OCI-LY3 (cell line): Measurements from ENCODE around the gene POU3F3.

Experiments
- CTCF ChIP-seq: fragments of 200-600, 300-600 bp; sonication (generic); IDR thresholded peaks from 2 replicates; pipeline ENCODE4 v1.5.1; 2014; ENCODE audit warnings: antibody characterized with exemption, low read length, low read depth
- EZH2phosphoT487 ChIP-seq: fragments of 200-600 bp; shearing (Covaris generic); IDR thresholded peaks from 2 replicates; pipeline ENCODE4 v1.6.1; 2018; ENCODE audit warnings: antibody characterized with exemption, mixed run types, low read depth

DNA sequence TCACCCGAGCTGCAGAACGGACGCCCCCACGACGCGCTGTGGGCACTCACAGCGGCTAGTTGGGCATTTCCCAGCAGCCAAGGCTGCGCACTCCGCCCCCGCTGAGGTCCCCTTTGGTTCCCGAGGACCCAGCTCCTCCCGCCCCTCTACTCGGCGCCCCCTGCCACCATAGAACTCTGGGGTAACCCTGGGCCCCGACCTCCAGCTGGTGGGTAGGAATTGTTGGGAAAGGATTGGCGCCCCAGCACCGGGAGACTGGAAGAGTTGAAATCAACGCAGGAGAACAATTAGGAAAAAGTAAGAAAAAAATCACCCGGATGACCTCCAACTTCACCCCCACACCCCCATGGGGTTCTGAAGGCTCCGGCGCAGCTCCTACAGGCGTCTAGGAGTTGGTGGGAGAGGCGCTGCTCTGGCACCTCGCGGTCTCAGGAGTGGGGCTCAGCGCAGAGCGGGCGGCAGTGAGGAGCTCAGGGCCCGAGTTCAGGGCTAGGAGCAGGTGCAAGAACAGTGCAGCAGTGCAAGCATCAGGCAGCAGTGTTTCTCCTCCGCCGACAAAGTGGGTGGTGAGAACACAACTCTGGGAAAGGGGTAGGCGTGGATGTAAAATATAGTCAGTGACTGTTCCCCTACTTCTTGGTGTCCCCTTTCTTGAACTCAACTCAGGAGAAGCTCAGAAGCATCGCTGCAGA lies 14.0 kb downstream of the POU3F3 start:
- TF ChIP-seq CTCF (no peak), EZH2phosphoT487 (no peak)
